Liver (tissue), 9 donors: ENCODE data around the gene NR2F1. TPM values are rescaled to one million over a fixed set of nuclear protein-coding genes. Genes with fewer than 3 reads are reported as not detected.

ENCODE experiments used
- DNase-seq: peaks from one replicate; pipeline ENCODE4 v3.0.0-alpha.2; 2017; ENCODE audit warnings: low spot score
- H3K27ac ChIP-seq, 2 donors: one replicate each; pipeline ENCODE4 v1.7.0; 2013; ENCODE audit warnings: inconsistent platforms in 2 of 2, low read length in 2 of 2, control low read depth in 1 of 2, low read depth in 1 of 2, mild to moderate bottlenecking in 1 of 2
- H3K27me3 ChIP-seq, 4 donors: one replicate each; pipeline versions ENCODE4 v1.6.1 to v1.7.0; 2013; ENCODE audit warnings: low read length in 3 of 4, inconsistent platforms in 1 of 4, mild to moderate bottlenecking in 1 of 4, moderate library complexity in 1 of 4; ENCODE audit not compliant: control insufficient read depth in 4 of 4, insufficient read depth in 4 of 4
- H3K36me3 ChIP-seq, 4 donors: one replicate each; pipeline versions ENCODE4 v1.6.1 to v1.7.0; 2013; ENCODE audit warnings: low read length in 3 of 4, mild to moderate bottlenecking in 3 of 4, low read depth in 1 of 4, moderate library complexity in 1 of 4; ENCODE audit not compliant: control insufficient read depth in 4 of 4, insufficient read depth in 3 of 4
- H3K4me1 ChIP-seq, 4 donors: one replicate each; pipeline versions ENCODE4 v1.6.1 to v1.7.0; 2013; ENCODE audit warnings: low read length in 3 of 4, mild to moderate bottlenecking in 3 of 4, moderate library complexity in 1 of 4; ENCODE audit not compliant: control insufficient read depth in 4 of 4, insufficient read depth in 4 of 4
- H3K4me3 ChIP-seq, 3 donors: one replicate each; pipeline versions ENCODE4 v1.6.1 to v1.7.0; 2013; ENCODE audit warnings: low read length in 3 of 3, control low read depth in 1 of 3, low read depth in 1 of 3, mild to moderate bottlenecking in 1 of 3
- H3K9ac ChIP-seq, 2 donors: one replicate each; pipeline ENCODE4 v1.7.0; 2013; ENCODE audit warnings: low read length in 2 of 2, mild to moderate bottlenecking in 2 of 2, moderate library complexity in 2 of 2, control low read depth in 1 of 2, low read depth in 1 of 2
- H3K9me3 ChIP-seq, 4 donors: one replicate each; pipeline versions ENCODE4 v1.6.1 to v1.7.0; 2013; ENCODE audit warnings: low read length in 3 of 4; ENCODE audit not compliant: control insufficient read depth in 4 of 4
- FOXA2 ChIP-seq: IDR thresholded peaks from 2 replicates; pipeline ENCODE4 v1.6.1; 2016; ENCODE audit warnings: antibody characterized with exemption
- GABPA ChIP-seq, 2 donors: IDR thresholded peaks in 1 of 2; conservative IDR thresholded peaks in 1 of 2; 2 replicates each; pipeline ENCODE4 v1.6.1; 2016; ENCODE audit warnings: antibody characterized with exemption in 2 of 2, mild to moderate bottlenecking in 1 of 2, moderate library complexity in 1 of 2
- MAX ChIP-seq: IDR thresholded peaks from 2 replicates; pipeline ENCODE4 v1.6.1; 2016; ENCODE audit warnings: antibody characterized with exemption
- NR2F2 ChIP-seq: IDR thresholded peaks from 2 replicates; pipeline ENCODE4 v1.6.1; 2016; ENCODE audit warnings: antibody characterized with exemption
- RAD21 ChIP-seq, 2 donors: IDR thresholded peaks; 2 replicates each; pipeline ENCODE4 v1.6.1; 2016; ENCODE audit warnings: antibody characterized with exemption in 2 of 2, mild to moderate bottlenecking in 2 of 2
- REST ChIP-seq: IDR thresholded peaks from 2 replicates; pipeline ENCODE4 v1.6.1; 2016; ENCODE audit warnings: antibody characterized with exemption, mild to moderate bottlenecking
- SP1 ChIP-seq: IDR thresholded peaks from 2 replicates; pipeline ENCODE4 v1.6.1; 2018; ENCODE audit warnings: antibody characterized with exemption, mild to moderate bottlenecking
- YY1 ChIP-seq: IDR thresholded peaks from 2 replicates; pipeline ENCODE4 v1.6.1; 2016; ENCODE audit warnings: antibody characterized with exemption, mild to moderate bottlenecking
- ZBTB33 ChIP-seq: IDR thresholded peaks from 2 replicates; pipeline ENCODE4 v1.6.1; 2016; ENCODE audit warnings: antibody characterized with exemption
- WGBS: extraction: QIAGEN DNeasy Blood & Tissue Kit; methylation state at CpG from one replicate; pipeline ENCODE4 v1.1.7; 2013; 5-methylcytosine and 5-hydroxymethylcytosine counted together
- polyA plus RNA-seq, 2 donors: library from polyadenylated mRNA; stranded (reverse) in 1 of 2; unstranded in 1 of 2; fragments of 200-250 nt in 1 of 2; fragments of >200 nt in 1 of 2; fragmentation: Nextera tagmentation in 1 of 2; extraction: Ambion mirVana in 1 of 2; gene quantifications; one replicate each; pipeline versions ENCODE4 v1.2.1 to v1.2.3, GENCODE V29; 2013 to 2015
- total RNA-seq, 2 donors: library from RNA; depleted of rRNA; stranded (reverse); fragments of >200 nt; gene quantifications; one replicate each; pipeline ENCODE4 v1.2.3, GENCODE V29; 2014
- donor health status: healthy.
- donor health status: healthy.
- donor health status: healthy.
- donor health status: healthy.
- donor health status: healthy.

NR2F1 gene
- total and polyA plus RNA-seq, 4 donors = 3.9 to 13.0 (median 10.6) TPM

GRCh38 chr5:93620487-93621326, 37.7 kb downstream of the NR2F1 start:
- Histone ChIP-seq H3K27ac (peak overlapping the region; percentile 81 to 84), H3K36me3 (no peaks in the 10 kb centered on the region), H3K4me1 (peaks cover 0 to 14% (median 8%) of the 10 kb centered on the region in 4 donors), H3K27me3 (no peaks in the 10 kb centered on the region), H3K4me3 (peak overlapping the region; percentile 64 to 74 (median 65)), H3K9ac (peak overlapping the region; percentile 54 to 65), H3K9me3 (no peaks in the 10 kb centered on the region)
- peak; percentile 66 for DNase-seq
- 1% methylated on average over 75 of the region's 75 CpGs for WGBS
- peak; percentile 3 for TF ChIP-seq MAX
- TF ChIP-seq RAD21 (IDR thresholded peaks at IDR 0.05) = peak; percentile 42 to 56
- no peak for TF ChIP-seq SP1
- TF ChIP-seq REST = peak; percentile 57

- H3K9ac ChIP-seq = no peak overlapping the region
- peak; percentile 67 for DNase-seq
- 8% methylated on average over 41 of the region's 41 CpGs for WGBS
Measured at GRCh38 chr5:93621327-93621798, 38.3 kb downstream of the NR2F1 start.

More at GRCh38 chr5:93621327-93621798, 38.3 kb downstream of the NR2F1 start:
- Histone ChIP-seq H3K27ac (peak overlapping the region; percentile 41 to 81), H3K4me3 (peak overlapping the region; percentile 8 to 64 (median 61)), H3K4me1 (peaks cover 0 to 14% (median 8%) of the 10 kb centered on the region in 4 donors), H3K27me3 (no peaks in the 10 kb centered on the region), H3K9me3 (no peaks in the 10 kb centered on the region), H3K36me3 (no peaks in the 10 kb centered on the region)
- TF ChIP-seq REST (peak; percentile 8), NR2F2 (peak; percentile 21), SP1 (peak; percentile 39), FOXA2 (no peak), YY1 (peak; percentile 25), ZBTB33 (no peak), GABPA (IDR thresholded peaks at IDR 0.05 in 1 of 2, conservative IDR thresholded peaks at IDR 0.05 in 1 of 2) (no peak)
